Keratinocyte (primary cell): ENCODE measurements around the gene DNLZ. TPM values are rescaled to one million over a fixed set of nuclear protein-coding genes. Genes with fewer than 3 reads are reported as not detected.

Experiments
- DNase-seq: peaks from one replicate; pipeline ENCODE4 v3.0.0-alpha.2; 2011; ENCODE audit warnings: low read depth, missing footprints, low spot score
- FAIRE-seq: peaks from 2 replicates; lab custom pipeline; 2011; peaks lifted over from hg19 to GRCh38; lab: Jason Lieb, UNC
- H2AFZ ChIP-seq: 2 replicates; pipeline ENCODE4 v1.6.0; 2012; ENCODE audit warnings: low read length, control low read depth, inconsistent platforms; ENCODE audit not compliant: control insufficient read depth
- H3K27ac ChIP-seq: 2 replicates; pipeline ENCODE4 v1.5.1; 2011; ENCODE audit warnings: low read length; ENCODE audit not compliant: control insufficient read depth, insufficient read depth
- H3K27me3 ChIP-seq: 3 replicates; pipeline ENCODE4 v1.6.0; 2011; ENCODE audit warnings: low read length; ENCODE audit not compliant: control insufficient read depth, insufficient read depth; ENCODE audit errors: extremely low read depth
- H3K36me3 ChIP-seq, 2 experiments: 2 replicates in 1 of 2; 3 replicates in 1 of 2; pipeline ENCODE4 v1.5.1; 2011; ENCODE audit warnings: low read length in 2 of 2, mild to moderate bottlenecking in 1 of 2; ENCODE audit not compliant: control insufficient read depth in 2 of 2, insufficient read depth in 2 of 2; ENCODE audit errors: extremely low read depth in 1 of 2
- H3K4me1 ChIP-seq: 3 replicates; pipeline ENCODE4 v1.5.1; 2011; ENCODE audit warnings: low read length; ENCODE audit not compliant: control insufficient read depth, insufficient read depth; ENCODE audit errors: extremely low read depth
- H3K4me2 ChIP-seq: 3 replicates; pipeline ENCODE4 v1.6.0; 2011; ENCODE audit warnings: low read depth, low read length; ENCODE audit not compliant: control insufficient read depth, insufficient read depth; ENCODE audit errors: extremely low read depth
- H3K4me3 ChIP-seq, 3 experiments: fragments of 200-600 bp in 1 of 3; sonication (generic) in 1 of 3; 2 replicates in 2 of 3; 3 replicates in 1 of 3; pipeline ENCODE4 v1.5.1; 2011 to 2016; ENCODE audit warnings: low read length in 3 of 3, mild to moderate bottlenecking in 3 of 3, control low read depth in 2 of 3, inconsistent platforms in 1 of 3, low read depth in 1 of 3, mixed read lengths in 1 of 3, mixed run types in 1 of 3, moderate library complexity in 1 of 3; ENCODE audit not compliant: control insufficient read depth in 2 of 3, insufficient read depth in 2 of 3; ENCODE audit errors: extremely low read depth in 1 of 3
- H3K79me2 ChIP-seq: 2 replicates; pipeline ENCODE4 v1.6.0; 2012; ENCODE audit warnings: low read length; ENCODE audit not compliant: control insufficient read depth, insufficient read depth
- H3K9ac ChIP-seq: 3 replicates; pipeline ENCODE4 v1.6.0; 2011; ENCODE audit warnings: low read length; ENCODE audit not compliant: control insufficient read depth, insufficient read depth; ENCODE audit errors: extremely low read depth
- H3K9me1 ChIP-seq: 3 replicates; pipeline ENCODE4 v1.6.0; 2011; ENCODE audit warnings: low read length; ENCODE audit not compliant: control insufficient read depth, insufficient read depth; ENCODE audit errors: extremely low read depth
- H3K9me3 ChIP-seq: 2 replicates; pipeline ENCODE4 v1.5.1; 2012; ENCODE audit warnings: low read depth, low read length; ENCODE audit not compliant: control insufficient read depth
- H4K20me1 ChIP-seq: 3 replicates; pipeline ENCODE4 v1.6.0; 2011; ENCODE audit warnings: low read length; ENCODE audit not compliant: control insufficient read depth, insufficient read depth; ENCODE audit errors: extremely low read depth
- CTCF ChIP-seq, 3 experiments: IDR thresholded peaks in 1 of 3; conservative IDR thresholded peaks in 1 of 3; optimal IDR thresholded peaks in 1 of 3; 2 replicates in 2 of 3; 3 replicates in 1 of 3; pipeline versions ENCODE3 to v1.5.1; 2011; ENCODE audit warnings: low read length in 3 of 3, mild to moderate bottlenecking in 3 of 3, moderate library complexity in 2 of 3, control low read depth in 1 of 3, inconsistent platforms in 1 of 3; ENCODE audit not compliant: insufficient read depth in 2 of 3; ENCODE audit errors: extremely low read depth in 1 of 3
- EZH2 ChIP-seq: IDR thresholded peaks from one replicate; pipeline ENCODE4 v1.6.1; 2012; ENCODE audit warnings: inconsistent platforms, mild to moderate bottlenecking, low read length, moderate library complexity
- dilution Hi-C: fragments of 300-500 bp; cut with MboI; formaldehyde crosslinking; loops from one replicate; pipeline ENCODE4 v1.7.0; 2020; ENCODE audit warnings: low sequenced_read_pairs; ENCODE audit not compliant: extremely low pct_ligation_motif_present
- polyA plus RNA-seq, 5 experiments: library from polyadenylated mRNA; depleted of rRNA in 3 of 5; stranded (reverse) in 3 of 5; stranded (forward) in 1 of 5; unstranded in 1 of 5; fragments of >200 nt; gene quantifications; 1 replicate in 1 of 5; 2 replicates in 3 of 5; 3 replicates in 1 of 5; pipeline versions ENCODE4 v1.2.1 to v1.2.3, GENCODE V29; 2011 to 2012; ENCODE audit warnings: missing spikeins in 2 of 5, low read depth in 1 of 5, low replicate concordance in 1 of 5

The DNLZ gene
- polyA plus RNA-seq, 1 donor (not counting 4 experiments of a cell fraction or from before 2014, with no cell fraction given): 6.7 TPM

GRCh38 chr9:136371533-136371880 lies 8.0 kb upstream of the DNLZ start:
- Histone ChIP-seq H4K20me1 (peaks cover 2% of the 10 kb centered on the region), H3K4me1 (peaks cover 8% of the 10 kb centered on the region), H3K9me1 (no peaks in the 10 kb centered on the region), H3K9ac (no peak overlapping the region), H3K9me3 (no peaks in the 10 kb centered on the region), H3K27me3 (no peaks in the 10 kb centered on the region), H3K27ac (no peak overlapping the region), H3K36me3 (peaks cover 0 to 8% of the 10 kb centered on the region in 2 experiments), H3K4me3 (no peak overlapping the region), H3K4me2 (no peak overlapping the region), H3K79me2 (no peaks in the 10 kb centered on the region), H2AFZ (no peak overlapping the region)
- dilution Hi-C loops: no loop called here
- DNase-seq (no peak), FAIRE-seq (no peak)
- TF ChIP-seq EZH2 (no peak), CTCF (optimal IDR thresholded peaks at IDR 0.05 in 1 of 3, IDR thresholded peaks at IDR 0.05 in 1 of 3, conservative IDR thresholded peaks at IDR 0.05 in 1 of 3; ENCODE audit: extremely low read depth in 1 of 3, insufficient read depth in 2 of 3, low read length in 3 of 3) (no peak)

- Histone ChIP-seq H2AFZ (no peak overlapping the region), H3K4me2 (no peak overlapping the region), H3K9me1 (no peaks in the 10 kb centered on the region), H3K27me3 (no peaks in the 10 kb centered on the region), H3K79me2 (no peaks in the 10 kb centered on the region), H3K9me3 (no peaks in the 10 kb centered on the region), H3K27ac (no peak overlapping the region), H3K36me3 (peaks cover 0 to 7% of the 10 kb centered on the region in 2 experiments), H3K4me1 (peaks cover 8% of the 10 kb centered on the region), H3K4me3 (no peak overlapping the region), H4K20me1 (no peaks in the 10 kb centered on the region), H3K9ac (no peak overlapping the region)
- no peak for FAIRE-seq
- no peak for TF ChIP-seq EZH2
- no peak for TF ChIP-seq CTCF (optimal IDR thresholded peaks at IDR 0.05 in 1 of 3, IDR thresholded peaks at IDR 0.05 in 1 of 3, conservative IDR thresholded peaks at IDR 0.05 in 1 of 3; ENCODE audit: extremely low read depth in 1 of 3, insufficient read depth in 2 of 3, low read length in 3 of 3)
- no peak for DNase-seq
- dilution Hi-C loops: no loop called here
These were observed 7.4 kb upstream of the DNLZ start for GRCh38 chr9:136370687-136371532.
